GM18909 (cell line): ENCODE results near the gene NT5DC4.
A peak's percentile ranks its signal among the peaks of the same experiment; 100 is the strongest.
"Not testable (repeated sequence)": the region's sequence is repeated elsewhere in the genome, so short reads cannot be mapped to it uniquely, and the experiment has no call there.

Experiments used
- ATAC-seq: cut with Tn5 transposase; IDR thresholded peaks from one replicate; pipeline ENCODE4 v1.9.1; 2021; ENCODE audit warnings: mild to moderate bottlenecking; ENCODE audit not compliant: unreplicated experiment, poor library complexity

Gene NT5DC4

DNA sequence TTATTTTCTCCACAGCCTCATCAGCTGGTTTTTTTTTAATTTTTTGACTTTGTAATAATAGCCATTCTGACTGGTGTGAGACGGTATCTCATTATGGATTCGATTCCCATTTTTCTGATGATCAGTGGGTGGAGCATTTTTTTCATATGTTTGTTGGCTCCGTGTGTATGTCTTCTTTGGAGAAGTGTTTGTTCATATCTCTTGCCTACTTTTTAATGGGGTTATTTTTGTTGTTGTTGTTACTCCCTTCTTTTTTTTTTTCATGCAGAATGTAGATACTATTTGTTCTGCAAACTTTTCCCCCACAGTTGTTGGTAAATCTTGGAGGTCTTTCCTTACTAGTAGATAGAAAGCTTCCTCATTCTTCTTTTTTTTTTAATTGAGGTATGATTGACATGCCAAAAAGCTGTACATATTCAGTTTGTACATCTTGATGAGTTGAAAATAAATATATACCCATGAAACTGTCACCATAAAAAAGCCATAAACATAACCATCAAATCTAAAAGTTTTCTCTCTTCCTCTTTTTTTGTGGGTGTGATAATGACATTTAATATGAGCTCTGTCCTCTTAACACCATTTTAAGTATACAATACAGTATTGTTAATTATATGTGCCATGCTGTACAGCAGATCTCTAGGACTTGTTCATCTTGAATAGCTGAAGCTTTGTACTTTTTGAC, 21.8 kb upstream of the NT5DC4 start:
- ATAC-seq: no peak

- ATAC-seq: no peak
Observed at GRCh38 chr2:112699984-112700667, 20.7 kb upstream of the NT5DC4 start.

DNA sequence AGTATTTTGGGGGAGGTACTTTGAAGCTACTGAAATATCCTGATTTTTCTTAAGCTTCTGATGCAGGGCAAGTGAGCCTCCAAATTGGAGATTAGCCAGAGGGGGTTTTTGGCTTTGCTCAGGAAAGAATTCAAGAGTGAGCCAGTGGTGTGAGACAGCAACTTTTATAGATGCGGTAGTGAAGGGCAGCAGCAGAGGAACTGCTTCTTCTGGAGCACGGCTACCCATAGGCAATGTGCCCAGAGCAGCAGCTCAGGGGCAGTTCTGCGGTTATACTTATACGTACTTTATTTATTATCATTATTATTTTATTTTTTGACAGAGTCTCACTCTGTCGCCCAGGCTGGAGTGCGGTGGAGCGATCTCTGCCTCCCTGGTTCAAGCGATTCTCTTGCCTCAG, 19.8 kb upstream of the NT5DC4 start:
- no peak for ATAC-seq

GRCh38 chr2:112703684-112704083, 17.1 kb upstream of the NT5DC4 start:
- no peak for ATAC-seq

GRCh38 chr2:112705575-112705974, 15.2 kb upstream of the NT5DC4 start:
- no peak for ATAC-seq

DNA sequence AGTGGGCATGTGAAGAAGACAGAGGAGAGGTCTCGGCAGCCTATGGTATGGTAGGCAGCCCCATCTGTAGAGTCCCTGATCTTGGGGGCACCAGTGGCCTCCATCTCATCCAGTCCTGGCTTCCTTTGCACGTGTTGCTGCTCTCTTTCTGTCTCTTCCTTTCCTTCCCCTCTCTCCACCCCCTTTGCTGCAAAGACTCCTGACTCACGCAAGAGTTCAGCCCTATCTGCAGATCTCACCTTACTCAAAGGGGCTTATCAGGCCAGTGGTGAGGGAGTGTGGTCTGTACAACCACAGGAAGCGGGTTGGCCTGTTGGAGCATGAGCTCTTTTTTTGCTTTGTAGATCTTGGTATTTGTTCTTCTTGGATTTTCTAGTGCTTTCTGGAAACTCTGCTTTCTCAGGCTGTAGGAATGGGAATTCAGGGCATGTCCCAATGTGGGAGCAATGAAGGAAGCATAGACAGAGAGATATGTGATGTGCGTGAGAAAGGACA, 14.6 kb upstream of the NT5DC4 start:
- ATAC-seq: peak; percentile 43

GRCh38 chr2:112706947-112707346, 13.9 kb upstream of the NT5DC4 start:
- ATAC-seq: not testable (repeated sequence)

DNA sequence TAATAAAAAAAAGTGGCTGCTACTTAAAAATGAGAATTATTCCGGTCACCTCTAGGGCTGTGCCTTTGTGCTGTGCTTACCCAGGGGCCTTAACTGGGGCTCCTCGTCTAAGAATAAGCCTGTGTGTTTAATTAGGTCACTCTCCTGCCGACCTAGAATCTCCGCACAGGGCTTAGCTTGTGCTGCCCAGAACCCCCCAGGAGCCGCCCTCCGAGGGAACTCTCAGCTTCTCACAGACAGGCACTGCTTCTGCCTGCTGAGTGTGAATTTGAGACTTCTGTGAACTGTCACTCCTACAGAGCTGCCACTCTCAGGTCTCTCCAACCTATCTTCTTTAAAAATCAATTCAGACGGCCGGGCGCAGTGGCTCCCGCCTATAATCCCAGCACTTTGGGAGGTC, 11.9 kb upstream of the NT5DC4 start:
- ATAC-seq: no peak

DNA sequence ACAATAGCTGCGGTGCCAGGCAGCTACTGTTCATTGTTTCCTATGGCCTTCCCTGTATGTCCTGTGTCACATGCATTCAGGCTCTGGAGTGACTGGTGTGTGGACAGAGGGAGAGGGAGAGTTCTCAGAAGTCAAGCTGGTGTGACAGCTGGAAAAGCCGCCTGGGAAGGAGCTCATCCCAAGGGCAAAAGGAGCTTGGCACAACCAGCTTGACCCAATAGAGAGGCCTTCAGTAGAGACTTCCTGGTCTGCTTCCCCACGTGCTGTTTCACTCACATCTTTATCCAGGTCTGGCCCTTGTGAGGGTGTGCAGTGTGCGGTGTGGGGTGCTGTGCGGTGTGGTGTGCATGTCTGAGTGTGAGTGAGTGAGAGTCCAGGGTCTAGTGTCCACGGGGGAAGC, 11.1 kb upstream of the NT5DC4 start:
- no peak for ATAC-seq

- no peak for ATAC-seq
Observed at GRCh38 chr2:112710956-112711750, 9.7 kb upstream of the NT5DC4 start.

- no peak for ATAC-seq
Observed at GRCh38 chr2:112712465-112712864, 8.4 kb upstream of the NT5DC4 start.

DNA sequence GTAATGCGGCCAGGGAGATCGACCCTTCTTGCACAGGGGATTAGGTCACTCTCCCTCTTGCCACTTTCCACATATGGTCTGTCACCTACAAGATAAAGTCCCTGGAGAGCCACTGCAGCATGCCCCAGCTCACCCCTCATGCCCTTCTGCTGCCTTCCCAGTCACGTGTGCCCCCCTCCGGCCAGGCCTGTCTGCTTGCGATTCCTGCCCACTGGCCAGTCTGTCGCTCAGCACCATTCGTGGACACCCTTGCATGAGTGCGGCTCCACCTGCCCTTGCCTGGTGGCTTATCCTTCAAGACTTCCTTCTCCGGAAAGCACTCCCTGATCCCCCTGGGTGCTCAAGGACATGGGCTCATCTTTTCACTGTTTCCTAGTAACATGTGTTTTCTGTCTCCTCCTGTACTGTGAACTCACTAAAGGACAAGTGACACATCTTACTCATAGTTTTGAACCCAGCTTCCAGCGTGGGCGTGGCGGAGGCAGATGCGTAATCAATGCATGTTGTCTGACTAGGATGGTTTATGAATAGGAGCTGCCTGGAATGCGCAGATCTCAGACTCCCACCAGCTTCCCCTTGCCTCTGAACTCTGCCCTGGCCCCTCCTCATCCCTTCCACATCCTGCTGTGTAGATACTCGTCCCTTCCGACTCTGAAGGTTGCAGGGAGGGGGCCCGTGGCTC, 7.8 kb upstream of the NT5DC4 start:
- ATAC-seq: no peak

DNA sequence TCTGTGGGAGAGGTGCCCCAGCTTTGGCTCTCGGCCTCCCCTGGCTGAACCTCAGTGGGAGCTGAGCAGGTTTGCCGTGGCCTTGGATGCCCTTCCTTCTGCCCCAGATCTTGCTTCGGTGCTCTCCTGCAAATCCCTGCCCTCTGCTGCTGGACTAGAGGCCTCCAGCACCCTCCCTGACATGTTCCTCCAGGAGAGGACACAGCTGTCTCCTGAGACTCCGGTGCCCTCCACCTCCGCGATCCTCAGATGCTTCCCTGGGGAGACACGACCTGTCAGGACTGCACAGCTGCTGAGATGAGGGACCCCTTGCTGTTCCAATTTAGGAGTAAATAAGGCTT, 7.3 kb upstream of the NT5DC4 start:
- no peak for ATAC-seq

- ATAC-seq: no peak
Observed at GRCh38 chr2:112713926-112714325, 6.9 kb upstream of the NT5DC4 start.

- ATAC-seq: no peak
Observed at GRCh38 chr2:112714331-112714730, 6.5 kb upstream of the NT5DC4 start.

DNA sequence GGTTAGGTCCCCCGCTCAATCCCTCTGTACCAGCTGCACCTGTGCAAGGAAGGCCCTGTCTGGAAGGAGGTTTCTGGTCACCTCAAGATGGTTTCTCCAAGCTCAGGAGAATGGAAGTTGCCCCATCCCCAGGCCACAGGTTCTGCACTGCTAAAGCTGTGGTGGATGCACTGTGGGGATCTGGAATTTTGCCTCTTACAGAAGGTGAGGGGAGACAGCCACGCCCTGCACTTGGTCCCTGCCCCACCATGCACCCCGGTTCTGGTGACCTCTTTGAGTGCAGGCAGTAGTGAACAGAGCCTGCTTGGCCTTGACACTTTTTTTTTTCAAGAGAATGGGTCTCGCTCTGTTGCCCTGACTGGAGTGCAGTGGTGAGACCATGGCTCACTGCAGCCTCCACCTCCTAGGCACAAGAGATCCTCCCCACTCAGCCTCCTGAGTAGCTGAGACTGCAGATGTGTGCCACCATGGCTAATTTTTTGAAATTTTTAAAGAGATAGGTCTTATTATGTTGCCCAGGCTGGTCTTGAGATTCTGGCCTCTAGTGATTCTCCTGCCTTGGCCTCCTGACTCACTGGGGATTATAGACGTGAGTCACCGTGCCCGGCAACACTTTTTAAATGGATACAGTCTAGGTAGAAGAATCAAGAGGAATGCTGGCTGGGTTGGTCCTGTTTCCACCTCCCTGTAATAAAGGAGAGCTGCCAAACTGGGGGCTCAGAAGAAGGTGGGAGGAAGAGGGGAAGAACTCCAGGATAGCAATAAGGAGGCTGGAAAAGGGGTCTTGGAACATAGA, 5.8 kb upstream of the NT5DC4 start:
- ATAC-seq: no peak

DNA sequence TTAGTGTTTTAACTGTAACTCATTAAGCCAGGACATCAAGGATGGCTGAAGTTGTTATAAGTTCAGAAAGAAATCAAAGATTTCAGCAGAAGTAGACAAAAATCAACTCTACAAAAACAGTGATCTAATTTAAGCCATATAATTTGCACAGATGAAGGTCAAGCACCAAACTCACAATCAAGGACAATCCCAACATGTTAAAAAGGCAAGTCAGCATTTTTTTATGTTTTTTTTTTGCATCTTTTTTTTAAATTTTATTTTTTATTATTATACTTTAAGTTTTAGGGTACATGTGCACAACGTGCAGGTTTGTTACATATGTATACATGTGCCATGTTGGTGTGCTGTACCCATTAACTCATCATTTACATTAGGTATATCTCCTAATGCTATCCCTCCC, 4.7 kb upstream of the NT5DC4 start:
- not testable (repeated sequence) for ATAC-seq

- not testable (repeated sequence) for ATAC-seq
Observed at GRCh38 chr2:112716826-112717352, 3.9 kb upstream of the NT5DC4 start.

DNA sequence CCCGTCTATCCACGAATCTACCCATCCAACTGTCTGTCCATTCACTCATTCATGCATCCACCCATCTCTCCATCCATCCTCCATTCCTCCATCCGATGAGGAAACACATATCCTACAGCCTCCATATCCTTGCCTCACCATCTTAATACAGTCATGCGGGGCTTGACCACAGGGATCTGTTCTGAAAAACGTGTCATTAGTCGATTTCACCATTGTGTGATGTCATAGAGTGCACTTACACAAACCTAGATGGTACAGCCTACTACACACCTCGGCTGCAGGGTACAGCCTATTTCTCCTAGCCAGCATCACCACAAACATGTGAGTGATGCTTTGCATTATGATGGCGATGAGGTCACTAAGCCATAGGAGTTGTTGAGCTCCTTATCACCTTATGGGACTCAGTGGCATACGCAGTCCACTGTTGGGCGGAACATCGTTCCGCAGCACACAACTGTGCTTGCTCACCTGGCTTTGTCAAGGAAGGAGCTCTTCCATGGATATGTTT, 1.9 kb upstream of the NT5DC4 start:
- ATAC-seq: no peak
